NCI-H2196 (cell line): ENCODE measurements around the gene ITGAE.
"Not testable (repeated sequence)": the region's sequence is repeated elsewhere in the genome, so short reads cannot be mapped to it uniquely, and the experiment has no call there.

Experiments
- DNase-seq: peaks from one replicate; lab custom pipeline; 2025; ENCODE audit not compliant: unreplicated experiment; lab: John Stamatoyannopoulos, UW

The ITGAE gene, protein sequence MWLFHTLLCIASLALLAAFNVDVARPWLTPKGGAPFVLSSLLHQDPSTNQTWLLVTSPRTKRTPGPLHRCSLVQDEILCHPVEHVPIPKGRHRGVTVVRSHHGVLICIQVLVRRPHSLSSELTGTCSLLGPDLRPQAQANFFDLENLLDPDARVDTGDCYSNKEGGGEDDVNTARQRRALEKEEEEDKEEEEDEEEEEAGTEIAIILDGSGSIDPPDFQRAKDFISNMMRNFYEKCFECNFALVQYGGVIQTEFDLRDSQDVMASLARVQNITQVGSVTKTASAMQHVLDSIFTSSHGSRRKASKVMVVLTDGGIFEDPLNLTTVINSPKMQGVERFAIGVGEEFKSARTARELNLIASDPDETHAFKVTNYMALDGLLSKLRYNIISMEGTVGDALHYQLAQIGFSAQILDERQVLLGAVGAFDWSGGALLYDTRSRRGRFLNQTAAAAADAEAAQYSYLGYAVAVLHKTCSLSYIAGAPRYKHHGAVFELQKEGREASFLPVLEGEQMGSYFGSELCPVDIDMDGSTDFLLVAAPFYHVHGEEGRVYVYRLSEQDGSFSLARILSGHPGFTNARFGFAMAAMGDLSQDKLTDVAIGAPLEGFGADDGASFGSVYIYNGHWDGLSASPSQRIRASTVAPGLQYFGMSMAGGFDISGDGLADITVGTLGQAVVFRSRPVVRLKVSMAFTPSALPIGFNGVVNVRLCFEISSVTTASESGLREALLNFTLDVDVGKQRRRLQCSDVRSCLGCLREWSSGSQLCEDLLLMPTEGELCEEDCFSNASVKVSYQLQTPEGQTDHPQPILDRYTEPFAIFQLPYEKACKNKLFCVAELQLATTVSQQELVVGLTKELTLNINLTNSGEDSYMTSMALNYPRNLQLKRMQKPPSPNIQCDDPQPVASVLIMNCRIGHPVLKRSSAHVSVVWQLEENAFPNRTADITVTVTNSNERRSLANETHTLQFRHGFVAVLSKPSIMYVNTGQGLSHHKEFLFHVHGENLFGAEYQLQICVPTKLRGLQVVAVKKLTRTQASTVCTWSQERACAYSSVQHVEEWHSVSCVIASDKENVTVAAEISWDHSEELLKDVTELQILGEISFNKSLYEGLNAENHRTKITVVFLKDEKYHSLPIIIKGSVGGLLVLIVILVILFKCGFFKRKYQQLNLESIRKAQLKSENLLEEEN

DNA sequence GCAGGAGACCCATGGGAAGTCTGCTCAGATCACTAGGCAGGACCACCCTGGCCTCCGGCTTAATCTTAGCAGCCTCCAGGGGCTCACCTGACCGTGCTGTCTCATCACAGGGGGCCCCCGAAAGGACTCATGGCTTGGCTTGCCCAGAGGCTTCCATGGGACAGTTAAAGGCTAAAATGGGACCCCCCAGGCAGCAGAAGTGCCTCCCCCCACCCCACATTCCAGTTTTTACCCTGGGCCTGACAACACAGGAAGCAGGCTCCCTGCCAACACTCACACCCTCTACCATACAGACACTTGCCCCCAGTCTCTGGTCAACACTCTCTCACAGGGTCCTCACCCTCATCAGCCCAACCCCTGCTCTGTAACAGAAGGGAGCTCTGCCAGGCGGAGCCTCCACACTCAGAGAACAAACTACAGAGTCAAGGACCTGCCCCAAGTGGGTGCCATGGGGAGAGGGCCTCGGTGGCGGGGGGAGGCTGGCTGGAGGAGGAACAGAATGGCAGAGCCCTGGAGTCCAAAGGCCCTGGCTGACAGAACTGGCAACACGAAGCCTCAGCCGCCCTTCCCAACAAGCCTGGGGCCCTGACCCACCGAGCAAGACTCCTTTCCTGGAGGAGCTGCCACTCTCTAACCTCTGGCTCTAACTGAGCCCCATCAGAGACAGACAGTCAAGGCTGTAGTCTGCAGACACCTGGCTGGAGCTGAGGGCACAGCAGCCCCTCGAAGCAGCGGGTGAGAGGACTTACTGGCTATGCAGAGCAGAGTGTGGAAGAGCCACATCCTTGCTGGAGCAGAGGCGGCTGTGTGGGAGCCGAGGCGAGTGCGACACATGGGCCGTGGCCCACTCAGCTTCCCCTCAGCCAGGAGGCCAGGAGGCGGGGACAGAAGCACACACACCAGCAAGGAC, at the start of gene ITGAE:
TSS of gene ITGAE (minus strand) at position 827 of the 910 bp plus-strand sequence. CDS start at position 783, 44 bp downstream.
- DNase-seq = no peak

DNA sequence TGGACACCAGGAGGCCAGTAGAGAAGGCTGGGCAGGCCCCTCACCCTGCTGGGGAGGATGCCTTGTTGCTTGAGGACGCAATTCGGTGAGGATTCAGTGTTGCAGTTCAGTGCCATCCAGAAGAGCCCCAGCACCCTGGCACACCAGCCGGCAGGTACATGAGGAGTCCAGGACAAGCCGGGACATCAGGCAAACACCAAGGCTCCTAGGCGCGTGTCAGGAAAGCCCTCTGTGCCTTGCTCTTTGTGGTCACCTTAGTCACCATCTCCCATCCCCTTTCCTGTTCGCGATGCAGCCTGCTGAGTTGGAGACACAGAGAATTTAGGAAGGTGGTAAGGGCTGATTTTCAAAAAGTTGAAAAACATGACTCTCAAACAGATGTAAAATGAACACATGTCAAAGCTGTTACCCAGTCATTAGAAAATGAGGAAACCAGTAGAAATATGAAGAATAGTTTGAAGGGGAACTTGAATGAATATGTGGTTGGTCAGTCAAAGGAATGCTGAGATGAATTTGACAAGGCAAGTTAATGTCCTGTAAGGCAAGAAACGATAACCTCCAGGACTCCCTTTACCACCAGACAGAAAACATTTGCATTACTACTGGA, 47.3 kb upstream of the ITGAE start:
- DNase-seq = no peak

DNA sequence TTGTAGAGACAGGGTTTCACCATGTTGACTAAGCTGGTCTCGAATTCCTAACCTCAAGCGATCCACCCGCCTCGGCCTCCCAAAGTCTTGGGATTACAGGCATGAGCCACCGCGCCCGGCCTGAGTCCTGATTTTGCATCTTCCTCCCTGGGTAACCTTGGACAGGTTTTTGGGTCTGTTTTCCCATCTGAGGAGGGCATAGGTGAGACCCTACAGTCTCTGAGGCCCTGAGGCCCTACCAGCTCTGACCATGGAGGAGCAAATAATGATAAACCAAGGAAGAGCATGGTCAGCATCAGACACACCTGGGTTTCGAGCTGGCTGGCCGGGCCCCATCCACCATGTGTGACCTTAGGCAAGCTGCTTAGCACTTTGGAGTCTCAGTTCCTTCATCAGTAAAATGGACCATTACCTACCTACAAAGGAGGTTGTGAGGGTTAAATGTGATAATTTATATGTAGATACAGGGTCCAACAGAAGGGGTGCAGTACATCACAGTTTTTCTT, 46.2 kb upstream of the ITGAE start:
- DNase-seq = no peak

DNA sequence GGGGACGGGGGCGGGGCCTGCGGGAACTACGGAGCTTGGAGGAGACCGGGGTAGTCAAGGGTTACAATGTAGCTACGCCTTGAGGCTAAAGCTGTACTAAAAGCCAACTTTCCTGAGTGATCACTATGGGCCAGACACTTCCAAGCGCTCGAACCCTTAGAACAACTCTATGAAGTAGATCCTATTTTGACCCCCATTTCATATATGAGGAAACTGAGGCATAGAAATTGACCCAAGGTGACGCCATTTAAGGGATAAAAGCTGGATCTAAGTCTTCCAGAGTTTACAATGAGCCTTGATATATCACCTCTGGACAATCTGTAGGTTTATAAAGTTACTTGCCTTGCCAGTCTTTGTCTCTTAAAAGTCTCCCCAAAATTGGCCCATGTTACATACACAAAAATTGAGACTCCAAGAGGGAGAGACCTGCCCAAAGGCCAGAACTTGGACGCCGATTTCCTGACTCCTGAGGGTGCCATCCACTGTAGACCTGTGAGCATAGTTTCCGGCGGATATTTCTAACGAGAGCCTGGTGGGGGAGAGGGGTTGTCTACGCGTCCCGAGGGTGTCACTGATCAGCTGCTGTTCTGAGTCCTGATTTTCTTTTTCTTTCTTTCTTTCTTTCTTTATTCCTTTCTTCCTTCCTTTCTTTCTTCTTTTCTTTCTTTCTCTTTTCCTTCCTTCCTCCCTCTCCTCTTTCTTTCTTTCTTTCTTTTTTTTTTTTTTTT, 45.6 kb upstream of the ITGAE start:
- no peak for DNase-seq

DNA sequence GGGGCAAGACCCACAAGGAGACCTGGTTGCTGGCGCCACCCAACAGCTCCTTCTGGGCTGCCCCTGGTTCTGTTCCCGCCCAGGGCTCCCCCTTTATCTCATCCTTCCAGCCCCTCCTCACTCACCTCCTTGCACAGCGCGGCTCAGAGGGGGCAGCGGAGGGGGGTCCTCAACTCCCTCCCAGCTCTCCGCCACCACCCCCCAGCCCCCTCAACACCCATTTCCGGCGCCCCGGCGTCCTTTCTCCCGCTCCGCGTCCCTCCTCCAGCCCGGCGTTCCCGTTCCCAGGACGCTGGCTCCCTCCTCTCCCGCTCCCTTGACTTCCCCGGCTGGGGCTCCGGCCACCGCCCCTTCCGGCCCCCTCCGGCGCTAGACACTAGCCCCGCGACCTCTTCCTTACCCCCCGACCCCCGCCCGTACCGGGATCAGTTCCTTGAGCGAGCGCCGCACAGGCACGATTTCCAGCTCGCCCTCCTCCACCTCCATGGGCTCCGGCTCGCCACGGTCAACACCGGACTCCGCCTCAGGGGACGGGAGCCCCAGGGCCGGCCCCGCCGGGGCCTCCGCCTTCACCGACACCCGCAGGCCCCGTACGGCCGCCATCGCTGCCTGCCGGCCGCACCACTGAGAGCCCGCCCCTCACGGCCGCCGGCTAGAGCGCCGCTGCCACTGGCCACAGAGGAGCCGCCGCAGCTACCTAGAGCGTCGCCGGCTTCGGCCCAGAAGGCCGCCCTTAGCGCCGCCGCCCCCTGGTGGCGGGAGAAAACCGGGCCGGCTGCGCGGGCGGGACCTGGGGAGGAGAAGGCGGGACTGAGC, 44.8 kb upstream of the ITGAE start, which contains the start of gene NCBP3:
TSS of gene NCBP3 (minus strand) at position 626 of the 816 bp plus-strand sequence. CDS start at position 603, 23 bp downstream.
- peak; percentile 83 for DNase-seq

DNA sequence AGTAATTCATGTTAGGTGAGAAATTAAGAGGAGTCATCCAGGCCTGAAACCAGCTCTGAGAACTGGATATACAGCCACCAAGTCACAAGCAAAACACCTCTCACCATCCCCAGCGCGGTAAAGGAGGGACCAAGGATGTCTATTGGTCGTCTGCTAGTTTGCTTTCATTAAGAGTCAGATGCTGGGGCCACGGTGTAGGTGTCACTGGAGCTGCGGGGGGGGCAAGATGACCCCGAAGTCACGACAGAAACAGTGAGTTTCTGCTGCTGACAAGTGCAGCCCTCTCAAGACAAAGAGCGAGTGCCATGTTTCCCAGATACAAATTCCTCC, 44.3 kb upstream of the ITGAE start:
- DNase-seq = no peak

DNA sequence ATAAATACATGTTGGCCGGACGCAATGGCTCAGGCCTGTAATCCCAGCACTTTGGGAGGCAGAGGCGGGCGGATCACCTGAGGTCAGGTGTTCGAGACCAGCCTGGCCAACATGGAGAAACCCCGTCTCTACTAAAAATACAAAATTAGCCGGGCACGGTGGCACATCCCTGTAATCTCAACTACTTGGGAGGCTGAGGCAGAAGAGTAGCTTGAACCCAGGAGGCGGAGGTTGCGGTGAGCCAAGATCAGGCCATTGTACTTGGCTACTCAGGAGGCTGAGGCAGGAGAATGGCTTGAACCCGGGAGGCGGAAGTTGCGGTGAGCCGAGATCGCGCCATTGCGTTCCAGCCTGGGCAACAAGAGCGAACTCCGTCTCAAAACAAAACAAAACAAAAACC, 43.6 kb upstream of the ITGAE start:
- DNase-seq = not testable (repeated sequence)

DNA sequence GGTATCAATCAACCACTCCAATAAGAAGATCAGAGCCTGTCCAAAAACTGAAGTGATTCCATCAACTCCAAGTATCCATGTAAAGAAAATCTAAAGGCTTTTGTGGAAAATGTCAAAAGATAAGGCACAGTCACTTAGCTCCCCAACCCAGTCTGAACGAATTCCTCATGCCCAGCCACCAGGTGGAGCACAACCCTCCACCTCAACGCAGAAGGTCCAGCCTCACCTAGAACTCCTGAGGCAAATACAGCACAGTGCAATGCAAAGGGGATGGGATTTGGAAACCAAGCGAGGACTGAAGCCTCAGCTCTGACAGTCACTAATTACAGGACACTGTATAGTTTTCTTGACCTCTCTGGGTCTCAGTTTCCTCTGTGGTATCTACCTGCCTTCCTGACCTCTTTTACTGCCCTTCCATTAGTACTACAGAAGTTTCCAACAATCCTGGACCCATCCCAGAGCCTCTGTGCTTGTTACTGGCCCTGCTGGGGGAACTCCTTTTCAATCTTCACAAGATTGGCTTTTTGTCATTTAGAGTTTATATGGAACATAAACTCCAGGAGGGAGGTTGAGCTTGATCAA, 43.0 kb upstream of the ITGAE start:
- DNase-seq = peak; percentile 3

DNA sequence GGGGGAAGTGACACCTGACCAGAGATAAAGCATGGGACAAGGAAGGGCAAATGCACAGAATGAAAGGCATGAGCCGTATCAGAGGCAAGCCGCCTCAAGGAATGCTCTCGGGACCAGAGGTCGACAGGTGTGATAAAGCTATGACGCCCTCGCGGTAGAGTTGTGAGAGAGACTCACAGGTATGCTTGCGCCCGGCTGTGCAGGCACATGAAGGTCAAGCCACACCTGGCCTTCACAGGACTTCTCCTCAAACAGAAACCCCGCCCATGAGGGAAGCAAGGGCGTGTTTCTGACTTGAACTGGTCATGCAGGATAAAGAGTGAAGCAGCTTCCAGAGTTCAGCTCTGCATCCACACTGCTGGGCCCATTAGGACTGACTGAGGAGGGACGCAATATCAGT, 37.2 kb upstream of the ITGAE start:
- no peak for DNase-seq

DNA sequence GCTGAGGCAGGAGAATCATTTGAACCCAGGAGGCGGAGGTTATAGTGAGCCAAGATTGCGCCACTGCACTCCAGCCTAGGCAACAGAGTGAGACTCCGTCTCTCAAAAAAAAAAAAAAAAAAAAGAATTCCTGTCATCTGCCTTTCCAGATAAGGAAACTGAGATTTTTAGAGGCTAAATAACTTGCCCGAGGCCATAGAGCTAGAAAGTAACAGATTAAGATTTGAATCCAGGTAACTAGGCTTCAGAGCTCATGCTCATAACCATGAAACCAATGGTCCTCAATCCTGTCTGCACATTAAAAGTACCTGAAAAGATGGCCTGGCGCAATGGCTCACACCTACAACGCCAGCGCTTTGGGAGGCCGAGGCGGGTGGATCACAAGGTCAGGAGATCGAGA, 35.6 kb upstream of the ITGAE start:
- no peak for DNase-seq

DNA sequence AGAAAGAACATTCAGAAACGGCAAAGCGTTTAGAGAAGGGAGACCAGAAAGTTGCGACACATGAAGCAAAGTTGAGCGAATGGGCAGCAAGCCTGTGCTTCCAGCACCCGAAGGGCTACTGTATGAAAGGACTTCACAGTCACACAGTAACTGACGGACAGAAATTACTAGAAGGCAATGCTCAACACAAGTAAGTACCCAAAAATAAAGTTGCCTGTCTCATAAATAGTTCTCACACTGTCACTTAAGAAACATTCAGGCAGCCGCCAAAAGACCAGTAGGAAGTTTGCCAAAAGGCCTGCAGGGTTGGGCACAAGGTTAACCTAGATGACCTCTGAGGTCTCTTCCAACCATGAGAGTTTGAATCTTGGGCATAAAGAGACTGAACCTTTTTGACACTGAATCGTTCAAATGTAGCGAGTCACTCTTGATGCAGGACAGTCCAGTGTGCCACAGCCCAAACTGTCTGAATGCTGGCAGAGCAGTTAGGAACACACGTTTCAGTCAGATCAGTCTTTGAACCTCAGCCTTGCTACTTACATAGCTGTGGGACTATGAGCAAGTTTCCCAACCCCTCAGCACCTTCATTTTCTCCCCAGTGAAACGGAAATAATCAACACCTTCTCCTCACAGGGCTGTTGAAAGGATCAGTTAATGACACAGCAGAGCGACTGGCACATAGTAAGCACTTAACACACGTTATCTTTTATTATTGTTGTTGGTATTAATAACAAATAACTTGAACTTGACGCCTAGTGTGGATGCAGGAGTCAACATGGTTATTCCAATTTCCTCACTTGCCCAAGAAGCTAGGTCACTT, 34.6 kb upstream of the ITGAE start:
- no peak for DNase-seq

DNA sequence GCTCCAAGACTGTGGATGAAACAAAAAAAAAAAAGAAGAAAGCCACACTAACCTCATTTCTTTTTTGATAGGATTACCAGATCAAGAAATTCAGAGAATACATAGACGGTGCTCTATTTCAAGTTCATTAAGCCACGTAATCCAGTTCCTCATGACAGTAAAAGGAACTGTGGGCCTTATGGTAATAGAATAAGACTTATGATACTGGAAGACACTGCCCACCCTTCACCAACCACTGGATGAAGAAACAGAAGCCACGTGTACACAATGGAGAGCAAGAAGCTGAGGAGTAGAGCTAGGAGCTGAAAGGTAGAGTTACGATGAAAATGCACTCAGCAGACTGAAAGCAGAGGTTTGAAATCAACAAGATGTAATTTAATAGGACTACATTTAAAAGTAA, 33.8 kb upstream of the ITGAE start:
- no peak for DNase-seq

DNA sequence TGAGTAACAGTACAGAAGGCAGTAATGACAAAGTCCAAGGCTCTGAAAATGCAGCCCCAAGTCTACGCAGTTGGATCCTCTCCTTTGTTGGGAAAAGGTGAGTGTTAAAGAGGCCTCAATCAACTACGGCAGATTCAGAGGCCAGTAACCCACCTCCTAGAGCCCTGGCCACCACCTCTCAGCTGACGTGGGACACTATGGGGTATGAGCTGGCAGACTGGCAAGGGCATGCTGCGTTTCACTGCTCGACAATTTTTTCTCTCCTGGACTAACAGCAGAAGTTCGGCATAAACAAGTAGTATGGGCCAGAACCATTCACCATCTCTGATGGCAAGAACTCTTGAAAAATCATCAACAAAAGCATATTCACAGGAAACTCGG, 27.9 kb upstream of the ITGAE start:
- DNase-seq = no peak

DNA sequence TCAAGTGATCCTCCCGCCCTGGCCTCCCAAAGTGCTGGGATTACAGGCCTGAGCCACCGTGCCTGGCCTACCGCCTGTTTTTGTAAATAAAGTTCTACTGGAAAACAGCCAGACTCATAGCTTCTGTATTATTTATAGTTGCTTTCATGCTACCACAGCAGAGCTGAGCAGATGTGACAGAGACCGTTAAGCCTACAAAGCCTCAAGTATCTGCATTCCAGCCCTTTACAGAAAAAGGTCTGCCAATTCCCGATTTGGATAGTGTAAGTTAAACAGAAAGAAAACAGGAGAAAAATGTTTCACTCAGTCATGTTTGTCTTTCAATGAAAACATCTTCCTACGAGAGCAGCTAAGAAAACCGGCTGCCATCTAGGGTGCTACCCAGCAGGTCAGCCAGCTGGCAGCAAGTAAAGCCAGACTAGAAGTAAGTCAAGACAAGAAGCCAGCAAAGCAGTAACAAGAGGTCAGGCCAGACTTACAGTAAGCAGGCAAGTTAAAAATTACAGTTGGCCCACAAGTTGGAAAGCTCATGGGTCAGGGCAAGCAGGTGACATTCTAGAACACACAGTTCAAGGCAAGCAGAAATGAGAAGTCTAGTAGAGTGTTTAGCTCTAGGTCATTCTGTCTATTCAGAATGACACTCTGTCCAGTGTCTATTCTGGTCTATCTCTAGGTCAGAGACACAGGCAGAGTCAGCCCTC, 27.3 kb upstream of the ITGAE start:
- no peak for DNase-seq

DNA sequence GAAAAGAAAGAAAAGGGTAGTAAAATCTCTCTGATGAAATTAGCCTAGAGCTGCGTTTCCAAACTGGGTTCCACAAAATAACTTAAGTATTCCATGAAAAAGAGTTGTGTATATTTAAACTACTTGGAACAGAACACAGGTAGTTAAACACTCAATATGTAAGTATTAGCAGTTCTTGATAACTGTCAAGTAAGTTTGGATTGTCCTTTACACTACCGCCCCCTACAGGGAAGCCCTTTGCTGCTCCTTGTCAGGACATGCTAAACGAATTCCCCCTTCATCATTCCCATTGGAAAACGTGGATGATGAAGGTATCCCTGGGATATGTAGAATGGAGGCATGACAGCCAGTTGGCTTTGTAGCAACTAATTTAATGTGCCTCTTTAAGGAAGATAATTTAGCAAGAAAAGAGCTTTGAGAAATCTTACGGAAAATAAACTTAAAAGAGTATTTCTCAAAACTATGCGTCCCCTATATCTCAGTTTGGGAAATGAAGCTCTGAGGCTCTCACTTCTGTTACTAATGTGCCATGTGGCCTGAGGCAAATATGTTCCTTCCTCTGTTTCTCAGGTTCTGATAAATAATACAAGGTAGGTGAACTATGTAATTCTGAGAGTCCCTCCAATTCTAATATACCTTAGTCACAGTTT, 26.3 kb upstream of the ITGAE start:
- DNase-seq = peak; percentile 4

DNA sequence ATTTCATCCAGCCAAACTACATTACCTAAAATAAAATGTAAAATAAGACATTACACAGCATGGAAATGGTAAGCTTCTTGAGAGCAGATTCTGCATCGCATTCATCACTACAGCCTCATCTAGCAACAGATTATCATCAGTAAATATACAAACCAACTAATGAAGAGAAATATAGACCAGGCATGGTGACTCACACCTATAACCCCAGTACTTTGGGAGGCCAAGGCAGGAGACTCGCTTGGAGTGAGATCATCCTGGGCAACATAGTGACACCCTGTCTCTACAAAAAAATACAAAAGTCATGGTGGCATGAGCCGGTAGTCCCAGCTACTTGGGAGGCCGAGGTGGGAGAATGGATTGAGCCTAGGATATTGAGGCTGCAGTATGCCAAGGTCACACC, 25.2 kb upstream of the ITGAE start:
- DNase-seq = no peak
